GM12878 (cell line): Measurements from ENCODE around the gene ANKRD11. TPM values are rescaled to one million over a fixed set of nuclear protein-coding genes. Genes with fewer than 3 reads are reported as not detected.

ENCODE experiments used
- ATAC-seq: fragments of 200-7000 bp; cut with Tn5 transposase; 3 replicates; pipeline ENCODE4 v1.9.1; 2020; ENCODE audit warnings: mild to moderate bottlenecking, moderate library complexity
- BruUV-seq: library from RNA; stranded (reverse); fragments of 400-500 nt; replicated peaks from 2 replicates; lab custom pipeline; 2021; lab: Mats Ljungman, UMichigan
- CTCF ChIA-PET: fragments of 300-600 bp; sonication (Branson Sonifier 250); formaldehyde crosslinking; extraction: SDS; loops from one replicate; lab custom pipeline; 2021; ENCODE audit warnings: inconsistent platforms; lab: Yijun Ruan, JAX
- POLR2A ChIA-PET: fragments of 350-600 bp; formaldehyde crosslinking; extraction: SDS; loops from one replicate; lab custom pipeline; 2021; ENCODE audit warnings: inconsistent platforms; lab: Charles Lee
- RAD21 ChIA-PET: fragments of 300-600 bp; sonication (Branson Sonifier 250); formaldehyde crosslinking; loops from one replicate; lab custom pipeline; 2023; ENCODE audit warnings: antibody characterized with exemption; ENCODE audit not compliant: unreplicated experiment; lab: Charles Lee
- SMC1A ChIA-PET: fragments of 300-600 bp; sonication (Branson Sonifier 250); formaldehyde crosslinking; loops from one replicate; lab custom pipeline; 2023; ENCODE audit not compliant: unreplicated experiment, uncharacterized antibody; lab: Charles Lee
- DNase-seq: peaks from one replicate; pipeline ENCODE4 v3.0.0-alpha.2; 2011; ENCODE audit warnings: low read depth, low spot score
- FAIRE-seq: peaks from 3 replicates; lab custom pipeline; 2011; peaks lifted over from hg19 to GRCh38; lab: Jason Lieb, UNC
- H2AFZ ChIP-seq: 2 replicates; pipeline ENCODE4 v1.6.0; 2011; ENCODE audit warnings: low read depth, low read length, control low read depth; ENCODE audit not compliant: control insufficient read depth
- H3K27ac ChIP-seq: 2 replicates; pipeline ENCODE4 v1.5.1; 2011; ENCODE audit warnings: control low read depth; ENCODE audit not compliant: control insufficient read depth, insufficient read depth
- H3K27me3 ChIP-seq, 2 experiments: replicated peaks in 1 of 2; 2 replicates each; pipeline versions ENCODE4 v1.6.0 to v1.6.1; 2011; ENCODE audit warnings: low read length in 1 of 2; ENCODE audit not compliant: control insufficient read depth in 2 of 2, insufficient read depth in 2 of 2
- H3K36me3 ChIP-seq, 2 experiments: 2 replicates each; pipeline ENCODE4 v1.5.1; 2011; ENCODE audit warnings: low read length in 1 of 2; ENCODE audit not compliant: control insufficient read depth in 2 of 2, insufficient read depth in 2 of 2
- H3K4me1 ChIP-seq: 2 replicates; pipeline ENCODE4 v1.6.1; 2011; ENCODE audit warnings: mild to moderate bottlenecking, low read length, moderate library complexity, mixed read lengths; ENCODE audit not compliant: control insufficient read depth, insufficient read depth
- H3K4me2 ChIP-seq: 2 replicates; pipeline ENCODE4 v1.6.0; 2011; ENCODE audit warnings: control low read depth; ENCODE audit not compliant: control insufficient read depth, insufficient read depth
- H3K4me3 ChIP-seq: fragments of 200-600 bp; sonication (generic); 2 replicates; pipeline ENCODE4 v1.5.1; 2016
- H3K79me2 ChIP-seq: 2 replicates; pipeline ENCODE4 v1.6.0; 2011; ENCODE audit warnings: low read length; ENCODE audit not compliant: control insufficient read depth, insufficient read depth
- H3K9ac ChIP-seq: 2 replicates; pipeline ENCODE4 v1.8.0; 2011; ENCODE audit warnings: low read length, control low read depth, mixed read lengths; ENCODE audit not compliant: control insufficient read depth, insufficient read depth
- H3K9me3 ChIP-seq: replicated peaks from 3 replicates; pipeline ENCODE4 v1.5.1; 2011; ENCODE audit warnings: mild to moderate bottlenecking, low read length; ENCODE audit not compliant: control insufficient read depth, insufficient read depth
- H4K20me1 ChIP-seq: 2 replicates; pipeline ENCODE4 v1.6.0; 2011; ENCODE audit not compliant: control insufficient read depth, insufficient read depth
- BCL11A ChIP-seq: IDR thresholded peaks from 2 replicates; pipeline ENCODE4 v1.6.1; 2011; ENCODE audit warnings: low read depth, low read length
- DPF2 ChIP-seq: fragments of 450-650 bp; IDR thresholded peaks from 2 replicates; pipeline ENCODE4 v1.6.1; 2017; ENCODE audit warnings: mild to moderate bottlenecking
- FOXK2 ChIP-seq: fragments of 450-650 bp; IDR thresholded peaks from 2 replicates; pipeline ENCODE4 v1.6.1; 2017; ENCODE audit warnings: mild to moderate bottlenecking, moderate library complexity
- GATAD2B ChIP-seq: fragments of 450-650 bp; conservative IDR thresholded peaks from 2 replicates; pipeline ENCODE4 v1.6.1; 2017; ENCODE audit warnings: low read depth, mild to moderate bottlenecking, moderate library complexity
- HDAC6 ChIP-seq: fragments of 200-600 bp; sonication (generic); IDR thresholded peaks from one replicate; pipeline ENCODE4 v1.8.0; 2017; ENCODE audit warnings: antibody characterized with exemption; ENCODE audit not compliant: unreplicated experiment
- HDGF ChIP-seq: fragments of 450-650 bp; IDR thresholded peaks from 2 replicates; pipeline ENCODE4 v1.6.1; 2016; ENCODE audit warnings: antibody characterized with exemption
- MTA2 ChIP-seq: fragments of 450-650 bp; IDR thresholded peaks from 2 replicates; pipeline ENCODE4 v1.6.1; 2016; ENCODE audit warnings: low read depth, mild to moderate bottlenecking, moderate library complexity
- MYB ChIP-seq: fragments of 150-350 bp; IDR thresholded peaks from 2 replicates; pipeline ENCODE4 v1.6.1; 2014; ENCODE audit warnings: mild to moderate bottlenecking, low read depth, low read length, borderline replicate concordance
- RUNX3 ChIP-seq: IDR thresholded peaks from 2 replicates; pipeline ENCODE4 v1.6.1; 2012; ENCODE audit warnings: low read length, inconsistent platforms
- SKIL ChIP-seq: fragments of 450-650 bp; IDR thresholded peaks from 2 replicates; pipeline ENCODE4 v1.6.1; 2017; ENCODE audit warnings: mild to moderate bottlenecking, low read depth, inconsistent platforms; ENCODE audit not compliant: poor library complexity, severe bottlenecking
- WRNIP1 ChIP-seq: IDR thresholded peaks from 2 replicates; pipeline ENCODE4 v1.6.1; 2011; ENCODE audit warnings: low read depth, low read length, improper control_type of control experiment, borderline replicate concordance
- ZBTB40 ChIP-seq: fragments of 450-650 bp; IDR thresholded peaks from 2 replicates; pipeline ENCODE4 v1.6.1; 2016; ENCODE audit warnings: mild to moderate bottlenecking, moderate library complexity, borderline replicate concordance
- WGBS: methylation state at CpG from one replicate; pipeline ENCODE4 v1.1.6; 2016; ENCODE audit warnings: low lambda C conversion rate; ENCODE audit not compliant: insufficient replicate concordance, insufficient coverage; ENCODE audit errors: missing lambda C conversion rate; 5-methylcytosine and 5-hydroxymethylcytosine counted together
- in situ Hi-C: fragments of 300-500 bp; cut with MboI; formaldehyde crosslinking; loops from 9 replicates; pipeline ENCODE4 v1.14.3; 2018; ENCODE audit warnings: mixed read lengths
- intact Hi-C: fragments of 100-400 bp; cut with micrococcal nuclease; formaldehyde crosslinking; loops from one replicate; pipeline ENCODE4 v1.14.2; 2022; ENCODE audit not compliant: unreplicated experiment
- polyA plus RNA-seq, 11 experiments: library from polyadenylated mRNA; depleted of rRNA in 4 of 11; unstranded in 6 of 11; stranded (reverse) in 5 of 11; fragments of >200 nt; fragmentation: Nextera tagmentation in 4 of 11; fragmentation: Illumina TruSeq in 1 of 11; extraction: Ambion mirVana in 4 of 11; extraction: Trizol in 1 of 11; gene quantifications; 1 replicate in 1 of 11; 2 replicates in 10 of 11; pipeline versions ENCODE4 v1.2.1 to v1.2.3, GENCODE V29; 2011 to 2016; ENCODE audit warnings: inconsistent platforms in 2 of 11, missing spikeins in 2 of 11, low read depth in 1 of 11
- total RNA-seq, 4 experiments: library from RNA; depleted of rRNA in 3 of 4; stranded (reverse); fragments of >200 nt in 3 of 4; fragmentation: Illumina TruSeq in 1 of 4; extraction: Trizol in 1 of 4; gene quantifications; 2 replicates each; pipeline versions ENCODE4 v1.2.1 to v1.2.3, GENCODE V29; 2013 to 2021
- TF ChIP-seq, protein P1 (sequence below): fragments of 450-650 bp; formaldehyde crosslinking; IDR thresholded peaks from 2 replicates; pipeline ENCODE4 v1.4.0; 2022; ENCODE audit warnings: mild to moderate bottlenecking, moderate library complexity

ANKRD11 gene
- total and polyA plus RNA-seq, 10 of the 15 experiments (the other 5 are each of a cell fraction or from before 2014, with no cell fraction given) = 5.1 to 103 (median 27.4) TPM

DNA sequence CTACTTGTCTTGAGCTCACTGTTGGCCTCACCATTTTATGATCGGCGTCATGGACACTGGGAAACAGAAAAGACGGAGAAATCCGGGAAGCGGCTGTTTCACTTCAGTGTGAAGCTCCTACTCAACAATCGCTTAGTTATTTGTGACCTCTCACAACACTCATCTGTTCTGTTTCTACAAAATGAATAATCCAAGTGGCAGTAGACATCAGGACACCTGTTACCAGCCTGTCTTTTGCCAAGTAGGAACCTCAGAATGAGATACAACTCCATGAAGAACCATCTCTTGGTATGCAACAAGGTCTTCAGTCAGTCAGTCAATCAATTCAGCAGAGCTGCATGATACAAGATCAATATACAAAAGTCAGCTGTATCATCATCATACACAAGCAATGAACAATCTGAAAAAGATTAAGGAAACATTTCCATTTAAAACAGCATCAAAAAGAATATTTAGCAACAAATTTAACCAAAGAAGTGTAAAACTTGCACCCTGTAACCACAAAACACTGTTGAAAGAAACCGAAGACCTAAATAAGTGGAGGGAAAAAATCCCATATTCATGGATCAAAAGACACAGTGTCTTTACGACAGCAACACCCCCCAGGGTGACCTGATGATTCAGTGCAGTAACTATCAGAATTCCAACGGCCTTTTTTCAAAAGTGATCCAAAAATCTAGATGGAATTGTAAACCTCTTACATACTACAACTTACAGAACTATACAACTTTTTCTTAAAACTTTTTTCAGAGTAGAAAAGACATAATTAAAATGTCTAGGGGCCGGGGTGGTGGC is 63.4 kb downstream of the ANKRD11 start:
- no peak overlapping the region for H2AFZ ChIP-seq
- intact Hi-C loops (no loop called here), in situ Hi-C loops (no loop called here)
- ATAC-seq (no peak), DNase-seq (no peak), FAIRE-seq (no peak)
- H3K9me3 ChIP-seq = peaks cover 4% of the 10 kb centered on the region; the same call in 1 of the 3 replicates
- no peaks in the 10 kb centered on the region for H3K27me3 ChIP-seq
- no peak overlapping the region for H3K4me3 ChIP-seq
- no peak overlapping the region; the same call in 1 of the 2 replicates for H3K4me2 ChIP-seq
- ChIA-PET RAD21 (interaction anchor here (1.3 kb wide), 1 partner anchor 82 kb away, joined by 4 read pairs; the partner anchor contains the start of gene SPG7), SMC1A (interaction anchor here (1.1 to 1.2 kb wide), 2 partner anchors 10 to 19 kb away, joined by 3 to 4 read pairs; no protein-coding TSS in a partner anchor), CTCF (interaction anchor here (1.1 kb wide), 1 partner anchor 78 kb away, joined by 6 read pairs; no protein-coding TSS in a partner anchor), POLR2A (interaction anchor here (0.6 kb wide), 1 partner anchor 25 kb away, joined by 6 read pairs; no protein-coding TSS in a partner anchor)
- H3K27ac ChIP-seq = no peak overlapping the region
- peaks cover 77% of the 10 kb centered on the region for H3K79me2 ChIP-seq
- H4K20me1 ChIP-seq = peaks cover 11% of the 10 kb centered on the region
- peaks cover 4 to 10% of the 10 kb centered on the region in 2 experiments; a peak in 3 of 4 replicates for H3K36me3 ChIP-seq
- BruUV-seq = no TSS peak
- H3K4me1 ChIP-seq = peaks cover 40% of the 10 kb centered on the region
- H3K9ac ChIP-seq = no peak overlapping the region
- TF ChIP-seq ZBTB40 = no peak
- no peak for TF ChIP-seq MYB
- TF ChIP-seq, protein P1, sequence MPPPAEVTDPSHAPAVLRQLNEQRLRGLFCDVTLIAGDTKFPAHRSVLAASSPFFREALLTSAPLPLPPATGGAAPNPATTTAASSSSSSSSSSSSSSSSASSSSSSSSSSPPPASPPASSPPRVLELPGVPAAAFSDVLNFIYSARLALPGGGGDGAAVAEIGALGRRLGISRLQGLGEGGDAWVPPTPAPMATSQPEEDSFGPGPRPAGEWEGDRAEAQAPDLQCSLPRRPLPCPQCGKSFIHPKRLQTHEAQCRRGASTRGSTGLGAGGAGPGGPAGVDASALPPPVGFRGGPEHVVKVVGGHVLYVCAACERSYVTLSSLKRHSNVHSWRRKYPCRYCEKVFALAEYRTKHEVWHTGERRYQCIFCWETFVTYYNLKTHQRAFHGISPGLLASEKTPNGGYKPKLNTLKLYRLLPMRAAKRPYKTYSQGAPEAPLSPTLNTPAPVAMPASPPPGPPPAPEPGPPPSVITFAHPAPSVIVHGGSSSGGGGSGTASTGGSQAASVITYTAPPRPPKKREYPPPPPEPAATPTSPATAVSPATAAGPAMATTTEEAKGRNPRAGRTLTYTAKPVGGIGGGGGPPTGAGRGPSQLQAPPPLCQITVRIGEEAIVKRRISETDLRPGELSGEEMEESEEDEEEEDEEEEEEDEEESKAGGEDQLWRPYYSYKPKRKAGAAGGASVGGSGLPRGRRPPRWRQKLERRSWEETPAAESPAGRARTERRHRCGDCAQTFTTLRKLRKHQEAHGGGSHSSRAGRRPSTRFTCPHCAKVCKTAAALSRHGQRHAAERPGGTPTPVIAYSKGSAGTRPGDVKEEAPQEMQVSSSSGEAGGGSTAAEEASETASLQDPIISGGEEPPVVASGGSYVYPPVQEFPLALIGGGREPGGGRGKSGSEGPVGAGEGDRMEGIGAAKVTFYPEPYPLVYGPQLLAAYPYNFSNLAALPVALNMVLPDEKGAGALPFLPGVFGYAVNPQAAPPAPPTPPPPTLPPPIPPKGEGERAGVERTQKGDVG (CRISPR knock-in tag) = no peak
- TF ChIP-seq WRNIP1 = no peak
- no peak for TF ChIP-seq GATAD2B
- TF ChIP-seq MTA2 = no peak
- TF ChIP-seq HDAC6 = no peak
- no peak for TF ChIP-seq DPF2
- TF ChIP-seq FOXK2 = no peak
- TF ChIP-seq RUNX3 = no peak
- no peak for TF ChIP-seq BCL11A
- TF ChIP-seq SKIL = no peak
- no peak for TF ChIP-seq HDGF
- 89% methylated on average over 10 of the region's 10 CpGs for WGBS
